ENCODE data around the gene DQX1. TPM values are rescaled to one million over a fixed set of nuclear protein-coding genes. Genes with fewer than 3 reads are reported as not detected.

DQX1 gene
- total and polyA plus RNA-seq, 2 of the 8 experiments (the other 6 are each of a cell fraction or from before 2014, with no cell fraction given): 0.76 to 1.1 TPM

DNA sequence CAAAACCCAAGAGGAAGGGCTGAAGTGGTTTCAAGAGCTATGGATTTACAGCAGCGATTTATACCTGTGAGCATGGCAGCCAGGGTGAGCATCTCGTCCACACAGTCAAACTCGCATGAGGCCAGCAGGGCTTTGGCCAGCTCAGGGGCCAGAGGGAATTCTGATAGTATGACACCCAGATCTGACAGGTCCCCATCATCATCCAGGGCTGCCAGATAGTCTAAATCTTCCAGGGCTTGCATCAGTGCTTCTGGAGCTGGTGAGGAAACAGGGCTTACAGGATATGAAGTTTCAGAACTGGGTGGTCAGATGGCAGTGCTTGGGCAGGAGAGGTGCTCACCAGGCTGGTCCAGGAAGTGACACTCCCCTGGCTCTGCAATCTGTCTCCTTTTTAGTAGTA is 3.5 kb downstream of the DQX1 start:
- Histone ChIP-seq H2AFZ (ENCODE audit: low read length) (no peak overlapping the region), H3K36me3 (ENCODE audit: control insufficient read depth in 2 of 4, insufficient read depth in 4 of 4, low read length in 3 of 4) (peaks cover 5 to 13% (median 12%) of the 10 kb centered on the region in 4 experiments; a peak in 6 of 8 replicates), H3K18ac (ENCODE audit: extremely low read depth, low read length) (no peak overlapping the region), H4K20me1 (replicated peaks in 1 of 2; ENCODE audit: control insufficient read depth in 1 of 2, insufficient read depth in 2 of 2, low read length in 2 of 2) (no peaks in the 10 kb centered on the region), H3K4ac (replicated peaks; ENCODE audit: insufficient read length, low read depth, low read length) (no peak overlapping the region), H3K79me2 (ENCODE audit: control insufficient read depth in 1 of 2, insufficient read depth in 2 of 2, low read length in 2 of 2) (no peaks in the 10 kb centered on the region), H3K27me3 (replicated peaks in 1 of 4; ENCODE audit: control insufficient read depth in 3 of 4, extremely low read depth in 1 of 4, insufficient read depth in 3 of 4, low read length in 3 of 4) (peaks cover 9 to 39% (median 30%) of the 10 kb centered on the region in 4 experiments), H3K9me3 (ENCODE audit: insufficient read depth in 2 of 2, low read depth in 1 of 2, low read length in 1 of 2) (no peaks in the 10 kb centered on the region), H4K91ac (replicated peaks; ENCODE audit: insufficient read length, low read length) (no peak overlapping the region), H2BK5ac (ENCODE audit: low read depth, low read length) (no peak overlapping the region), H3K14ac (ENCODE audit: insufficient read length) (no peak overlapping the region), H3K56ac (replicated peaks; ENCODE audit: insufficient read length, low read depth, low read length) (peak overlapping the region; percentile 23), H3K9ac (replicated peaks in 1 of 4; ENCODE audit: extremely low read depth in 1 of 4, low read depth in 3 of 4, low read length in 3 of 4) (no peak overlapping the region), H3K4me1 (replicated peaks in 1 of 4; ENCODE audit: control insufficient read depth in 3 of 4, insufficient read depth in 4 of 4, low read length in 3 of 4) (no peaks in the 10 kb centered on the region), H2BK15ac (ENCODE audit: low read length) (no peak overlapping the region), H2BK12ac (ENCODE audit: low read depth, low read length) (no peak overlapping the region), H2AK5ac (ENCODE audit: low read depth, low read length) (no peak overlapping the region), H3K4me2 (ENCODE audit: insufficient read depth in 1 of 2, low read depth in 2 of 2, low read length in 2 of 2) (no peak overlapping the region), H2BK20ac (ENCODE audit: low read length) (no peak overlapping the region), H3K23ac (ENCODE audit: insufficient read length) (no peak overlapping the region), H3K23me2 (ENCODE audit: low read depth, low read length) (no peaks in the 10 kb centered on the region), H3K79me1 (ENCODE audit: low read depth, low read length) (no peaks in the 10 kb centered on the region), H4K5ac (ENCODE audit: insufficient read length, low read depth, low read length) (no peak overlapping the region), H2BK120ac (replicated peaks; ENCODE audit: low read depth, low read length) (no peak overlapping the region), H3K27ac (ENCODE audit: low read depth, low read length) (no peak overlapping the region), H3K4me3 (ENCODE audit: extremely low read depth in 1 of 4, insufficient read depth in 2 of 4, low read depth in 3 of 4, low read length in 4 of 4) (no peak overlapping the region), H4K8ac (ENCODE audit: extremely low read depth, insufficient read depth, low read length) (no peak overlapping the region)
- ChIA-PET POLR2A (ENCODE audit: partially characterized antibody) (interaction anchor here (0.7 to 1.7 kb wide), 6 partner anchors 16 to 50 kb away, joined by 3 read pairs; partner anchors contain the start of gene MRPL53), CTCF (ENCODE audit: partially characterized antibody) (interaction anchor here (0.8 to 1.4 kb wide), 6 partner anchors 9 to 50 kb away, joined by 3 to 5 read pairs (median 4); partner anchors contain the start of gene MRPL53)
- 77% methylated on average over 3 of the region's 3 CpGs; no CpG with 5 or more reads in 1 of the 2 experiments for WGBS, 2 experiments (ENCODE audit: extremely low coverage in 1 of 2, insufficient coverage in 1 of 2, insufficient read length in 1 of 2, insufficient replicate concordance in 2 of 2, low coverage in 1 of 2, low lambda C conversion rate in 2 of 2, missing lambda C conversion rate in 1 of 2)
- DNase-seq (ENCODE audit: low read depth in 1 of 2, low spot score in 2 of 2) (no peak), FAIRE-seq (no peak)
- no peak for TF ChIP-seq SAP30 (IDR thresholded peaks at IDR 0.05; ENCODE audit: insufficient read depth, insufficient replicate concordance, low read length)
- TF ChIP-seq PHF8 (conservative IDR thresholded peaks at IDR 0.05; ENCODE audit: low read depth, low read length): no peak
- TF ChIP-seq CHD2 (IDR thresholded peaks at IDR 0.05; ENCODE audit: low read length): no peak
- no peak for TF ChIP-seq TEAD4 (IDR thresholded peaks at IDR 0.05; ENCODE audit: low read depth, low read length)
- no peak for TF ChIP-seq BACH1 (IDR thresholded peaks at IDR 0.05; ENCODE audit: low read length)
